NCI-H2227 (cell line): ENCODE results near the gene TRMT2B.
"Not testable (repeated sequence)": the region's sequence is repeated elsewhere in the genome, so short reads cannot be mapped to it uniquely, and the experiment has no call there.

Experiments
- DNase-seq: peaks from one replicate; lab custom pipeline; 2025; ENCODE audit not compliant: unreplicated experiment; lab: John Stamatoyannopoulos, UW

The TRMT2B gene

GRCh38 chrX:101051549-101052302 lies at the start of gene TRMT2B:
Gene TRMT2B, minus strand, starts transcription at chrX:101052111. Its CDS starts 9,822 bp downstream, at chrX:101042289.
- peak; percentile 90 for DNase-seq

GRCh38 chrX:101097546-101098453 lies 45.9 kb upstream of the TRMT2B start, which contains the start of gene CENPI:
Gene CENPI, plus strand, starts transcription at chrX:101098204. Its CDS starts 2,867 bp downstream, at chrX:101101071.
- DNase-seq, result peak; percentile 99

- no peak for DNase-seq
Measured at GRCh38 chrX:101091817-101092216, 39.9 kb upstream of the TRMT2B start.

- no peak for DNase-seq
Measured at GRCh38 chrX:101081231-101081630, 29.3 kb upstream of the TRMT2B start.

GRCh38 chrX:101080326-101081124 lies 28.6 kb upstream of the TRMT2B start:
- DNase-seq, result no peak

GRCh38 chrX:101079736-101080270 lies 27.9 kb upstream of the TRMT2B start:
- DNase-seq, result no peak

- DNase-seq, result peak; percentile 52
Measured at GRCh38 chrX:101078716-101079598, 27.0 kb upstream of the TRMT2B start, which contains the start of gene TMEM35A. Gene TMEM35A, plus strand, starts transcription at chrX:101078879. Its CDS starts 124 bp downstream, at chrX:101079003.

GRCh38 chrX:101071582-101071981 lies 19.7 kb upstream of the TRMT2B start:
- no peak for DNase-seq

GRCh38 chrX:101062176-101062575 lies 10.3 kb upstream of the TRMT2B start:
- no peak for DNase-seq

- DNase-seq, result no peak
Measured at GRCh38 chrX:101057093-101057714, 5.3 kb upstream of the TRMT2B start.

- not testable (repeated sequence) for DNase-seq
Measured at GRCh38 chrX:101056551-101056950, 4.6 kb upstream of the TRMT2B start.

GRCh38 chrX:101051153-101051548 lies 760 bp downstream of the TRMT2B start:
- no peak for DNase-seq

GRCh38 chrX:101040197-101040596 lies 11.7 kb downstream of the TRMT2B start:
- DNase-seq, result no peak

GRCh38 chrX:101037231-101037630 lies 14.7 kb downstream of the TRMT2B start:
- no peak for DNase-seq

GRCh38 chrX:101029665-101030064 lies 22.2 kb downstream of the TRMT2B start:
- no peak for DNase-seq

GRCh38 chrX:101028562-101028961 lies 23.3 kb downstream of the TRMT2B start:
- DNase-seq, result no peak

- DNase-seq, result no peak
Measured at GRCh38 chrX:101025126-101025525, 26.8 kb downstream of the TRMT2B start.

- no peak for DNase-seq
Measured at GRCh38 chrX:101022020-101022419, 29.9 kb downstream of the TRMT2B start.

- DNase-seq, result not testable (repeated sequence)
Measured at GRCh38 chrX:101012031-101012430, 39.9 kb downstream of the TRMT2B start.
